ENCODE results near the gene RASA1. TPM values are rescaled to one million over a fixed set of nuclear protein-coding genes. Genes with fewer than 3 reads are reported as not detected.

The RASA1 gene
- total and polyA plus RNA-seq, 9 of the 15 experiments (the other 6 are each of a cell fraction or from before 2014, with no cell fraction given): 3.2 to 17.3 (median 9.2) TPM

- 95% methylated on average over 3 of the region's 3 CpGs for WGBS (ENCODE audit: insufficient coverage, low coverage, missing lambda C conversion rate)
- no TSS peak for BruUV-seq (replicated peaks)
- POLR2A ChIA-PET: interaction anchor here (0.7 kb wide), 1 partner anchor 9 kb away, joined by 3 read pairs; no protein-coding TSS in a partner anchor
These were observed 122.4 kb downstream of the RASA1 start for GRCh38 chr5:87390075-87390474.

More at GRCh38 chr5:87390075-87390474, 122.4 kb downstream of the RASA1 start:
- Histone ChIP-seq H3K4me2 (ENCODE audit: insufficient read depth, low read length) (no peak overlapping the region), H3K36me3 (ENCODE audit: control insufficient read depth, insufficient read depth, low read length) (peaks cover 99% of the 10 kb centered on the region), H3K9me3 (replicated peaks; ENCODE audit: control insufficient read depth, insufficient read depth, low read depth, low read length) (no peaks in the 10 kb centered on the region), H3K9me1 (ENCODE audit: control insufficient read depth, insufficient read depth, low read length) (no peaks in the 10 kb centered on the region), H3K27ac (ENCODE audit: extremely low read depth, low read depth, low read length) (no peak overlapping the region), H3K27me3 (ENCODE audit: control insufficient read depth in 2 of 2, insufficient read depth in 2 of 2, low read length in 2 of 2) (no peaks in the 10 kb centered on the region), H4K20me1 (replicated peaks; ENCODE audit: control insufficient read depth, insufficient read depth, low read length) (no peaks in the 10 kb centered on the region), H2AFZ (ENCODE audit: low read depth, low read length) (no peak overlapping the region), H3K4me1 (replicated peaks in 1 of 2; ENCODE audit: control insufficient read depth in 2 of 2, insufficient read depth in 2 of 2, low read length in 2 of 2) (no peaks in the 10 kb centered on the region), H3K9ac (ENCODE audit: insufficient read depth in 1 of 2, low read depth in 2 of 2, low read length in 2 of 2) (no peak overlapping the region), H3K79me2 (ENCODE audit: control insufficient read depth, insufficient read depth, low read length) (peaks cover 2% of the 10 kb centered on the region; the same call in 1 of the 3 replicates), H3K4me3 (no peak overlapping the region)
- ATAC-seq (no peak), DNase-seq (ENCODE audit: extremely low read depth in 1 of 4, low spot score in 3 of 4) (no peak), FAIRE-seq (no peak)
- intact Hi-C loops (cut with micrococcal nuclease) (loop anchor here (5.0 to 10.0 kb wide), 2 partner anchors 125 to 318 kb away; partner anchors contain the start of gene RASA1), in situ Hi-C loops (cut with MboI) (no loop called here)
- CTCF ChIA-PET (ENCODE audit: low intra/inter-chr PET ratio): no interaction called here
- TF ChIP-seq, protein P1, sequence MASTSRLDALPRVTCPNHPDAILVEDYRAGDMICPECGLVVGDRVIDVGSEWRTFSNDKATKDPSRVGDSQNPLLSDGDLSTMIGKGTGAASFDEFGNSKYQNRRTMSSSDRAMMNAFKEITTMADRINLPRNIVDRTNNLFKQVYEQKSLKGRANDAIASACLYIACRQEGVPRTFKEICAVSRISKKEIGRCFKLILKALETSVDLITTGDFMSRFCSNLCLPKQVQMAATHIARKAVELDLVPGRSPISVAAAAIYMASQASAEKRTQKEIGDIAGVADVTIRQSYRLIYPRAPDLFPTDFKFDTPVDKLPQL (IDR thresholded peaks at IDR 0.05; ENCODE audit: extremely low read depth, insufficient read length): no peak
- TF ChIP-seq HMBOX1 (IDR thresholded peaks at IDR 0.05) (no peak), ZNF282 (CRISPR knock-in tag; IDR thresholded peaks at IDR 0.05) (no peak), NFIC (IDR thresholded peaks at IDR 0.05) (no peak), ELF1 (tag; IDR thresholded peaks at IDR 0.05) (no peak), ELF2 (CRISPR knock-in tag; IDR thresholded peaks at IDR 0.05) (no peak), RFX1 (IDR thresholded peaks at IDR 0.05) (no peak), POLR2A (conservative IDR thresholded peaks at IDR 0.05) (0 out of 2 replicates have a peak, but pooled peaks have one; percentile 8), POLR2G (IDR thresholded peaks at IDR 0.05; ENCODE audit: low read depth, low read length) (0 out of 2 replicates have a peak, but pooled peaks have one; percentile 23), FOXP1 (CRISPR knock-in tag; IDR thresholded peaks at IDR 0.05) (no peak), MLLT1 (IDR thresholded peaks at IDR 0.05) (no peak)

Measured in K562 (cell line).